ENCODE data around the gene UBIAD1.
"Not testable (repeated sequence)": the region's sequence is repeated elsewhere in the genome, so short reads cannot be mapped to it uniquely, and the experiment has no call there.

The UBIAD1 gene

DNA sequence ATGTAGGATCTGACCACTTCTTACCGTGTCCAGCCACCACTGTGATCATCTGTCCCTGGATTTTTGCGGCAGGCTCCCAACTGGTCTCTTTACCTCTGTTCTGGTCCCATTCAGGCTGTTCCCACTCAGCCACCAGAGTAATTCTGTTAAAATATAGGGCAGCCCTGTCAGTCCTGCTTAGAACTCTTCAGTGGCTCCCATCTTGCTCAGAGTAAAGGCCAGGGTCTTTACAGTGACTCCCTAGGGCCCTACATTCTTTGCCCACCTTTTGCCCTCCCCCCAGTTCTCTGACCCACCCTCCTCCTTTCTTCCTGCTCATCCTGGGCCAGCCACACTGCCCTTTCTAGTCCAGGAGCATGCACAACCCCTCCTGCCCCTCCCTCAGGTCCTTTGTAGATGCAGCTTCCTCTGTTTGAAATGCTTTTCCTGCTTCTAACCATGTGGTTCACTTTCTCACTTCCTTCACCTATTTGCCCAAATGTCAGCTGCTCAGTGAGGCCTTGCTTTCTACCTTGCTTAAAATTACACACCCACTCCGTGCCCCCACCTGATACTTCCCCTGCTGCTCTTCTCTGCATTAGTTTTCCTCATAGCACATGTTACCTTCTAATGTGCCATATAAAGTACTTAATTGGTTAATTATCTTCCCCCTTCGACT, 7.8 kb downstream of the UBIAD1 start:
- no peak for DNase-seq

DNA sequence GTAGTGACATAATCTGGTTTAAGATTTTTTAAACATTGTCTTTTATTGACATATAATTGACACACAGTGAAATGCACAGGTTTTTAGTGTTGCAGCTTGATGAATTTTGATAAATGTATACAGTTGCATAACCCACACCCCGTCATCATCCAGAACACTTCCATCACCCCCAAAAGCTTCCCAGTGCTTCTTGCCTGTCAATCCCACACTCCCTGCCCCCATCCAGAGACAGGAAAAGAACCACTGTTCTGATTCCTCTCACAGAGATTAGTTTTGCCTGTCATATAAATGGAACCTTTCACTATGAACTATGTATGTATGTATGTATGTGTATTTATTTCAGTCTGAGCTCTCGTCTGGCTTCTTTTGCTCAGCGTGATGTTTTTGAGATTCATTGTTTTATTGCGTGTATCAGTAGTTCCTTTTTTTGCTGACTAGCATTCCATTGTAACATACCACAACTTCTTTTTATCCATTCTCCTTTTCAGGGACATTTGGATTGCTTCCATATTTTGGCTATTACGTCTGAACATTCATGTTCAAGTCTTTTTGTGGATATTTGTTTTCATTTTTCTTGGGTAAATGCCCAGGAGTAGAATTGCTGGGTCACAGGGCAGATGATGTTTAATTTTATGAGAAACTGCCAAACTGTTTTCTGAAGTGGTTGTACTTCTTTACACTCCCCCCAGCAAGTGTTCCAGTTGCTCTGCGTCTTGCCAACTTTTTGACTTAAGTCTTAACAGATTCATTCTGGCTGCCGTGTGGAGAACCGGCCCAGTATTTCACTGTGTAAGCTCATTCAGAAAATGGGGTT, 8.7 kb downstream of the UBIAD1 start:
- no peak for DNase-seq

DNA sequence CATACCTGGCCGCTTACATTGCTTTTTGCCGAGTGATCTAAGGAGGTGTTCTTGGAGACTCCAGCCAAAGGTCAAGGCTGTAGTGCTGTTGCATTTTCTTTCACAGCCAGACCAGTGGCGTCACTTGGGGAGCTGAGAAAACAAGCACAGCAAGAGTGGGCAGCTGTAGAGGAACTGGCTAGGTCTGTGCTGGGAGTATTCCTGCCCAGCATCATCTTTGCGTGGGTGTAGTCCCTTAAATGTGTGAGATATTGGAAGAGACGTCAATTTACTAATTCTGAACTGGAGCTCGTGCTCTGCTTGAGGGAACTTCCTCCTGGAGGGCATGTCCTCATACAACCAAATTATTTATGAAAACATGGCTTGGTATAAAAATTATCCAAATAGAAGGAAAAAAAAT, 10.2 kb downstream of the UBIAD1 start:
- no peak for DNase-seq

DNA sequence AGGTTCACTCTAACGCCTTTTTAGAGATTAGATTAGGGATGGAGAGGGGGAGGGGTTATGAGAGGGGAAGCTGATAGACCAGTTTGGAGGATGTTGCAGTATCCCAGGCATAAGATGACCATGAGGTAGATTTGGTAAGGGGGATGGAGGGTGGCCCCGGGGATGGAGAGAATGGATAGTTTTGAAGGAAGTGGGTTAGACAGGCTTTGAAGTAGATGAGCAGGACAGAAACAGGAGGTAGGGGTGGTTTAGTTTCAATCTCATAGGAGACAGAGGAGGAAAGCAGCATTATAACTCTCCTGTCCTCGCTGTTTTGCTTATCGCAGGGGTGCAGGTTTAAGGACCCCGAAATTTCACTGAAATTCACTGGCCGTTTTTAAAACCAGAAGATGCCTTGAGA, 11.8 kb downstream of the UBIAD1 start:
- DNase-seq = no peak

DNA sequence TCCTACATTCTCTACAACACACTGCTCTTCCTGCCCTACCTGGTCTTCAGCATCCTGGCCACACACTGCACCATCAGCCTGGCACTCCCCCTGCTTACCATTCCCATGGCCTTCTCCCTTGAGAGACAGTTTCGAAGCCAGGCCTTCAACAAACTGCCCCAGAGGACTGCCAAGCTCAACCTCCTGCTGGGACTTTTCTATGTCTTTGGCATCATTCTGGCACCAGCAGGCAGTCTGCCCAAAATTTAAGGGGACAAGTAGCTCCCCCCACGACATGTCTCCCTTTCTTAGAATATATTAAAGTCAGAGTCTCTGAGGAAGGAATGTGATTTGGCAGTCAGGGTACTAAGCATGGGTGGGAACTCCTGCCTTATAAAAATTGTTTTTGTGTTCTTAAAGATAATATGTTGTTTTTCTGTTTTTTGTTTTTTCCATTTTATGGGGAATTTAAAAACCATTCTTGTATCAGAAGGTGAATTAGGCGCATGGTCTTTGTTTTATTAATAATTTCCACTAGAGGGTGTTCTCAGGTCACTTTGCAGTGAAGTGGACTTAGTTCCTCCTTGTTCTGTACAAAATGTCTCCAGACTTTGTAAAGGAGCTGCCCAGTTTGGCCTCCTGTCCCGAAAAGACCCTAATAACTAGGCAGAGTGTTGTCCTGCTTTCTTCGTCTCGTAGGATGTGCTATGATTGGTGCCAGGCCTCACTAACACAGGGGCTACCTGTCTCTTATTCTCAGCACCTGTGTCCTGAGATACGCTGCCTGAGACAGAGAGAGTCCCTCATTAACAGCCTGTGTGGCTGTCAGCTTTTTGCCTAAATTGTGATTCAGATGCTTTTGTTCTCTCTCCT, 13.1 kb downstream of the UBIAD1 start:
- no peak for DNase-seq

DNA sequence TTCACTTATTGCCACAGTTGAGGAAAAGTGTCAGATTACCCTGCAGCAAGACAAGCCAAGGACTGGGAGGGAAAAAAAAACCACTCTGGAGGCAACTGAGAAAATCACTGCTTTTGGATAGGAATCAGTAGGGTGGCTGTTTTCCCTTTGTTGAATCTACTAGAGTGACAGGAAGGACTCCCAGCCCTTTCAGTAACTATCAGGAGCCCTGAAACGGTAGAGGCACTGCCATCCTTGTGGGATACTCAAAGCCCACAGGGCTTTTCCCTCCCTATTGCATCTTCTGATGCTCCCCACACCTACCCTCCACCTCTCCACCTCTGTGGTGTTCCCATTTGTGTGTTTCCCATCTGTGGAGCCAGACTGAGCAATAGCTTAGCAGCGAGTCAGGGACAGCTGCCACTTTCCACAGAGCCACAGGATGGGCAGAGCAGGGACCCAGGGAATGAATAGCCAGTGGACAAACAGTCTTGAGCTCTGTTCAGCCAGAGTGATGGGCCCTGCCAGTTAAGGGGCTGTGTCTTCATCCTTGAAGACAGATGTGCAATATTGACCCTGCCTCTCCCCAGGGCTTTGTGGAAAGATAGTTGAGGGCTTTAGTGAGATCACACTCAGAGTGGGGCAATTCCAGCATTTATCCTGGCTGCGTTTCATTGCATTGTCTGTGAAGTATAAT, 13.9 kb downstream of the UBIAD1 start:
- DNase-seq = no peak

DNA sequence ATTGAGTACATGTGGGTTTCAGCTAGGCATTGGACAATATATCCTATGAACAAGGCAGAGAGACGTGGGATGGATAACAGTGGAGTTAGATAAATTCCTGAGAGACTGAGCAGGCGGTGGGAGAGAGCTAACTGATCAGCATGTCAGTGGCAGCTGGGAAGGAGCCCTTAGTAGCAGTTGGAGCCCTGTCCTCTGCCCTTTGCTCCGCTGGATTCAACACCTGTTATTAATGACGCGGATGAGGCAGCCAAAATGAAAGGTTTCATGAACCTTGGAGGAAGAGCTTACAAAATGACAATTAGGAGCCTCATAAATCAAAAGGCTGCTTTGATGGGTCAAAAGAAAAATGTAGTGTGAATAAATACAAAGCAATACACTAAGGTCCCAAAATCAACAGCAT, 16.1 kb downstream of the UBIAD1 start:
- DNase-seq = no peak

DNA sequence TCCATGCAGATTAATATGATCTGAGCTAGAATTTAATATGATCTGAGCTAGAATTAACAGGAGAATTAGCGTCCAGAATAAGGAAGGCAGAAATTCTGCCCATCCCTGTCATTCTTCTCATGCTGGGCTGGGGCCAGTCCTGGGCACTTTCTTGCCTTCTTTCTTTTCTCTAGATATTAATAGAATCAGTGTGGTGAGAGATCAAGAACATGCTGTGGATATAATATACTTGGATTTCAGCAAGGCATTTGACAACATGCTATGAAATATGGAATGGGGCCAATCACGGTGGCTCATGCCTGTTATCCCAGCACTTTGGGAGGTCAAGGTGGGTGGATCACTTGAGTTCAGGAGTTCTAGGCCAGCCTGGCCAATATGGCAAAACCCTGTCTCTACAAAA, 18.1 kb downstream of the UBIAD1 start:
- no peak for DNase-seq

DNA sequence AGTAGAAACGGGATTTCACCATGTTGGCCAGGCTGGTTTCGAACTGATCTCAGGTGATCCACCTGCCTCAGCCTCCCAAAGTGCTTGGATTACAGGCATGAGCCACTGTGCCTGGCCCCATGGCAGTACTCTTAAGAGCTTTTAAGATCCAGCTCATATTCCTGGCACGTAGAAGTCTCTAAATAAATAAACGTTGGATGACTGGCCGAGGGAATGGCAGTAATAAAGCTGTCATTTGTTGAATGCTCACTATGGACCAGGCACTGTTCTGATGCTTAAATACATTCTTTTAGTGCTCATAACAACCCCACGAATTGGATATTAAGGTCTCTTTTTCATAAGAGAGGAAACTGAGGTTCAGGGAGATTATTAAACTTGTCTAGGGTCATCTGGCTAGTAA, 20.9 kb downstream of the UBIAD1 start:
- DNase-seq = no peak

DNA sequence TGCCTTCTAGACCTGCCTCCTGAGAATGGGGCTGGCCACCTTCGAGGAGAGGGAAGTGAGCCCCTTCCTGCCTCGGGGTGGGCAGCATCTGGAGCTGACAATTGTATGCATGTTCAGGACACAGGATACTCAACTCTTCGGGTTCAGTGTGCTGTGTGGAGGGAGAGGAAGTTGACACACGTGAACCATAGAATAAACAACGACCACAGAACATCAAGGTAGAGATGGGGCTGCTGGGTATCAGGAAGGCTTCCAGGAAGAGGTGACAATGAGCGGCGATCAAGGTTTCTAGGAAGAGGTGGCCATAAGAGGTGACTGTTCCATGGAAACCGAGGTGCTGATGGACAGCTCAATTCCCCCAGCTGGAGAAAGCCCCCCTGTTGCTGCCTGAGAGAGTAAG, 22.0 kb downstream of the UBIAD1 start:
- no peak for DNase-seq

DNA sequence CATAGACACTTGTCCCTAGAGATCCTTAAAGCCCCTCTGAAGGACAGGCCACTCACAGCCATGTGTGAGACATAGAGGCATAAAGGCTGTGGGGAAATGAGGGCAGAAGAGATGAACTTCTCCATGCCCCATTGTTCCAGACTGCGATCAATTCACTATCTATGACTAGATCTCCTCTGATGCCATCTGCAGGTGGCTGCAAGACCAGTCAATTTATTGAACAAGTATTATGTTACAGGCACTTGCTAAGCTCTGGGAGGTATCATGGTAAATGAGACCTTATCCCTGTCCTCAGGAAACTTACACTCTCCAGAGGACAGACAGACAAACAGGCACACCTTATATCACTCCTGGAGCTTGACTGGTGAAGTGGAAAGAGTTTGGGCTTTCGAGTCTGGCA, 22.9 kb downstream of the UBIAD1 start:
- no peak for DNase-seq

DNA sequence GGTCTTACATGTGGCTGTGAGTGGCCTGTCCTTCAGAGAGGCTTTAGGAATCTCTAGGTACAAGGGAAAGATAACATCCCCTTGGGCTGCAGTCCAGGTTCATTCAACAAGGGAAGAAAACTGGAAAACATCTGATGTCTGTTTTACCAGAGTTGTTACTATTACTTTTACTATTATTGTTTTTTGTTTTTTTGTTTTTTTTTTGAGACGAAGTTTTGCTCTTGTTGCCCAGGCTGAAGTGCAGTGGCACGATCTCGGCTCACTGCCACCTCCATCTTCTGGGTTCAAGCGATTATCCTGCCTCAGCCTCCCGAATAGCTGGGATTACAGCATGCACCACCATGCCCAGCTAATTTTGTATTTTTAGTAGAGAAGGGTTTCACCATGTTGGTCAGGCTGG, 24.8 kb downstream of the UBIAD1 start:
- DNase-seq = not testable (repeated sequence)

DNA sequence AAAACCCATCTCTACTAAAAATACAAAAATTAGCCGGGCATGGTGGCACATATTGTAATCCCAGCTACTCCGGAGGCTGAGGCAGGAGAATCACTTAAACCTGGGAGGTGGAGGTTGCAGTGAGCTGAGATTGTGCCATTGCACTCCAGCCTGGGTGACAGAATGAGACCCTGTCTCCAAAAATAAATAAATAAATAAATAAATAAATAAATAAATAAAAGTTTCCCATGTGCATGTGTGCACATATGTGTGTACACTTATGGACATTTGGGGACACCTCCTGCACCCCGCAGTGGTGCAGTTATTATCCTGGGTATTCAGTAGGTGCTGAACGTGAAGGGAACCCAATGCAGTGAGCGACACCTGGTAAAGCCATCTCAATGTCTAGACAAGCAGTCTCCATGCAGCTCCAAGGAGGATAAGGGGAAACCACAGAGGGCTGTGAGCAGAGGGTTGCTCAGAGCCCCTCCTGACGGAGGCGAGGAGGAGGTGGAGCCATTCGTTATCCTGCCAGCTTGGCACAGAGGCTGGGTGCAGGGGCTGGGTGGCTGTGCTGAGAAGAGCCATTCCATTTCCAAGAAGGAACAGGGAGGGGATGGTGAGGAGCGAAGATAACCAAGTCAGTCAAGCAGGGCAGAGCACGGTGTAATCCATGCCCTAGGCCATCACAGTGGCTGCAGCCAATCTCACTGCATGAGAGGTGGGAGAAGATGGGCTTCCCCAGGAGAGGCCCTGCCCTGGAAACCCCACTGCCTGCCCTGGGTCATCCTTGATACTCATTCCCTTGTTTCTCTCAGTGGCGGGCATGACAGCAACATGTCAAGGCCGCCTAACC, 25.6 kb downstream of the UBIAD1 start:
- no peak for DNase-seq

DNA sequence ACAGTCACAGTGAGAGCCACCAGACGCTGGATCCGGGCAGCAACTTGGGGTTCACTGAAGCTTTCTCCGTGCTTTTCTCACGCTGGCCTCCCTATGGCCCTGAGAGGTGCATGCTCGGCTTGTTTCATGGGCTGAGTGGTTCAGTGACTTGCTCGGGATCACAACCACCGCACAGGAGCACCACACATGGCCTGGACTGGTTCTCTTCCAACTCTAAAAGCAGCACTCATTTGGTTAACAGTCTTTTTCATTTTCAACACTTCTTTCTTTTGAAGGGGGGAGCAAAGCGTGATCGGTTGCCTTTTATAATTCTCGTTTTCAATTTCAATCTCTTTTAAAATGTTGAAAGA, 26.2 kb downstream of the UBIAD1 start:
- no peak for DNase-seq

DNA sequence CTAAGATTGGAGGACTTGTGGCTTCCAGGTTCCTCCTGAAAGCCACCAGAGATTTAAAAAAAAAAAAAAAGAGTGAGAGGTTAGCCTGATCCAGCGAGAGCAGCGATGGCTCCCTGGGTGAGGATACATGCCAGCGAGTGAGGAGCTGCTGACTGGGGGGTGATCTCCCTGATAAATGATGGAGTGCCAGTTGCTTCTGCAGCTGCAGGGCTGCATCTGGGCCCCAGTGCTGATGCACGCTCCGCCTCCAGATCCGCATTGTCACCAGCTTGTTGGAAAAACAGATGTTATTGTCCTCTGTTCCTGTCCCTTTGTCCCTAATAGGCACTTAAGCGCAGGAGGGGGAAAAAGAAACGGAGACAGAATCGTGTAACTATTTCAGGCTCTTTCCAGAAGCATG, 28.6 kb downstream of the UBIAD1 start:
- no peak for DNase-seq

DNA sequence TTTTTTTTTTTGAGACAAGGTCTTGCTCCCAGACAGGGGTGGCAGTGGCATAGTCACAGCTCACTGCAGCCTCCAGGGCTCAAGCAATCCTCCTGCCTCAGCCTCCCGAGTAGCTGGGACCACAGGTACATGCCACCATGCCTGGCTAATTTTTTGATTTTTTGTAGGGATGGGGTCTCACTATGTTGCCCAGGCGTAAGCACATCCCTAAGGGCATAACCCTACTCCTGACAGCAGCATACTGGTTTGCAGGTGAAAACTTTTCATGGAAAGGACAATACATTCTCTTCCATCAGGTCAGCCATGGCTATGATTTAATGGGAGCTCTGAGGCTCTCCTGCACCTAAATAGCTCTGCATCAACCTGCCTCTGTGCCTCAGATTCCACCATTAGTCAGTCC, 29.4 kb downstream of the UBIAD1 start:
- no peak for DNase-seq

DNA sequence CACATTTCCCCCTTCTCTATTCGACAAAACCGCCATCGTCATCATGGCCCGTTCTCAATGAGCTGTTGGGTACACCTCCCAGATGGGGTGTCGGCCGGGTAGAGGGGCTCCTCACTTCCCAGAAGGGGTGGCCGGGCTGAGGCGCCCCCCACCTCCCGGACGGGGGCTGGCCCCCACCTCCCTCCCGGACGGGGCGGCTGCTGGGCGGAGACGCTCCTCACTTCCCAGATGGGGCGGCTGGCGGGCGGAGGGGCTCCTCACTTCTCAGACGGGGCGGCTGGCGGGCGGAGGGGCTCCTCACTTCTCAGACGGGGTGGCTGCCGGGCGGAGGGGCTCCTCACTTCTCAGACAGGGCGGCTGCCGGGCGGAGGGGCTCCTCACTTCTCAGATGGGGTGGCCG, 32.5 kb downstream of the UBIAD1 start:
- not testable (repeated sequence) for DNase-seq

DNA sequence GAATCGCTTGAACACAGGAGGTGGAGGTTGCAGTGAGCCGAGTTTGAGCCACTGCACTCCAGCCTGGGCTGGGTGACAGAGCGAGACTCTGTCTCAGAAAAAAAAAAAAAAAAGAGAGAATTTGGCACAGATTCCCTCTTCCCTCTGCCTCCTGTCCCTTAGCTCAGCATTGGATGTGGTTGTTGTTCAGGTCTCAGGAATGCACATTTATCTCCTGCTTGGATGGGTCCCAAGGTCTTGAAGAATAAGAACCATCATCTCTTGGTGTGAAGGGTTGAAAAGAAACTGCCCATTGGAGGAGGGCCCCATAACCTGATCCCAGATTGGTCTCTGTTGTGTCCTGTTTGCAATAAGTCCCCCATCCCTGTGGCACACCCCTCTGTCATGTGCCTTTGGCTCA, 34.9 kb downstream of the UBIAD1 start:
- DNase-seq = no peak

DNA sequence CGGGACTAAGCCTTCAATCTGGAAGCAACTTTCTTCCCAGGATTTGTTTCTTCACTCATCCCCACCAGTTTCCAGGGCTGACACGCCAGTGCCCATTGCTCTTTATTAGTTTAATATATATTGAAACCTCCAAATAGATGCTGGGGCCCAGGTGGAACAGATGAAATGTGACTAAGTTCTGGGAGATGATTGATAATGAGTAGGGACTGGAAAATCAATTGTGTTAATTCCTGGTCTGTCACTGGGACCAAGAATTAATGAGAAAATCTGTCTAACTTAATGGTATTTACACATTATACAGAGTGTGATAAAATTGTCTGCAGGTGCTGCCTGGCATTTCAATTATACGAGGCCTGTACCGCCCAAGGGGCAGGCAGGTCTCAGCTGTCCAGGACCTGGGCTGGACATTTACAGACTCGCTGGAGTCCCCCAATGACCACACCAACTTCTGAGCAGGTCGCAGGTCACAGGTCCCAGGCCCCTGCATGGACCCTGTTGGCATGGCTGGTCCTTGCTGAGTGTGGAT, 35.8 kb downstream of the UBIAD1 start:
- no peak for DNase-seq

DNA sequence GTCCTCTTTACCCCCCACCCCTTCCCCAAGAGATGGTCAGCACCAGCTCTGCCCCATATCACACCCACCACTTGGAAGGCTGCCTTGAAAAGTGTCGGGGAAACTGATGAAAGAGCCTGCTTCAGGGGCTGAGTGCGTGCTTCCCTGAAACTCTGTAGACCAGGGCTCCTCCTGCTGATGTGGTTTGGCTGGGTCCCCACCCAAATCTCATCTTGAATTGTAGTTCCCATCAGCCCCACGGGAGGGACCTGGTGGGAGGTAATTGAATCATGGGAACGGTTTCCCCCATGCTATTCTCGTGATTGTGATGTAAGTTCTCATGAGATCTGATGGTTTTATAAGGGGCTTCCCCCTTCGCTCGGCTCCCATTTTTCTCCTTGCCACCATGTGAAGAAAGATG, 36.4 kb downstream of the UBIAD1 start:
- DNase-seq = no peak

DNA sequence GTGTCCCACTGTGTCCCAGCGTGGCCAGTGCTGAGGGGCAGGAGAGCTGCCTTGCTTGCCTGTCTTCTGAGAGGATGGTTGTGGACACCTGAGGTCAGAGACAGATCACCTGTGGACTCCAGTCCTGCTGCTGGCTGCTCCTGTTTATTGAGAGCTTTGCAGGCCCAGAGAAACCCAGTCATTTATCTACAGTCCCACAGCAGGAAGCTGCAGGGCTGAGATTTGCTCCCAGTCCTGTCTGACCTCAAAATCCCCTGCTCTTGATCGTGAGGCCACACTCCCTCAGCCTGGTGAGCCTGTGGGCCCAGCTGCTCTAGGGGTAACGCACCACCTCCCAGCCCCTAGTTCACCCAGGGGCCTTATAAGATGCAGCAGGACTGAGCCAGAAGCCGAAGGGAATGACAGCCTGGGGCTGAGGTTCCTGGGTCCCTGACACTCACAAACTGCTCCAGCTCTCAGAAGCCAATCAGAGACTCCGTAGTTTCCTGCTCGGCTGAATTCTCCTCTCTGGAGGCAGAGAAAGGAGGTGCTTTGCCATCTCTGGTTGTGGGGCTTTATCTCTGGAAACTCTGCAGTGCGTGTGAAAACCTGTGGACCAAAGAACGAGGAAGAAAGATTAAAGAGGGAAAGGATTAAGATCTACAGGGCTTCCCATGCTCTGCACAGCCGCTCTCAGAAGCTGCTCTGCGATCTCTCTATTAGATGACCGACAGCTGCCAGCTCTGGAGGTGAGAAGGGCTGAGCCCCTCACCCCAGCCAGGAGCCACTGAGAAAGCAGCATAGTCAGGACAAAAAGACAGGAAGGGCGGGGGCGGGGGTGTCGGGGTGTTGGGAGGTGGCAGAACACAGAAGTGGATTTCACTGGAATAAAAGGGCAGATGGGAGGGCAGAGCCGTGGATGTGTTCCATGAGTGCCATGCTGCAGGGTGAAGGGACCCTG, 39.1 kb downstream of the UBIAD1 start:
- DNase-seq = no peak

All from SIG-M5 (cell line).